Measurements from ENCODE around the gene SH3PXD2B.

DNA sequence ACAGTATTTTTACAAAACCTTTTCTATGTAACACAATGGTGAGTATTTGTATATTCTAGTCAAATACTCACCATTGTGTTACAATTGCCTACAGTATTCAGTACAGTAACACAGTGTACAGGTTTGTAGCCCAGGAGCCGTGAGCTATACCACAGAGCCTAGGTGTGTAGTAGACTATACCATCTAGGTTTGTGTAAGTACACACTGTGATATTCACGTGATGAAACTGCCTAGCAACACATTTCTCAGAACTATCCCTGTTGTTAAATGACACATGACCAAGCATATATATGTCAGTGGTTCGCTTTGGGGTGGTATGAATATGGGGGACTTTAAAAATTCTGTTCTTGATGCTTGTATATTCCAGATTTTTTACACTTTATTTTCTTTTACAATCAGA, 21.3 kb downstream of the SH3PXD2B start:
- TF ChIP-seq, protein P1, sequence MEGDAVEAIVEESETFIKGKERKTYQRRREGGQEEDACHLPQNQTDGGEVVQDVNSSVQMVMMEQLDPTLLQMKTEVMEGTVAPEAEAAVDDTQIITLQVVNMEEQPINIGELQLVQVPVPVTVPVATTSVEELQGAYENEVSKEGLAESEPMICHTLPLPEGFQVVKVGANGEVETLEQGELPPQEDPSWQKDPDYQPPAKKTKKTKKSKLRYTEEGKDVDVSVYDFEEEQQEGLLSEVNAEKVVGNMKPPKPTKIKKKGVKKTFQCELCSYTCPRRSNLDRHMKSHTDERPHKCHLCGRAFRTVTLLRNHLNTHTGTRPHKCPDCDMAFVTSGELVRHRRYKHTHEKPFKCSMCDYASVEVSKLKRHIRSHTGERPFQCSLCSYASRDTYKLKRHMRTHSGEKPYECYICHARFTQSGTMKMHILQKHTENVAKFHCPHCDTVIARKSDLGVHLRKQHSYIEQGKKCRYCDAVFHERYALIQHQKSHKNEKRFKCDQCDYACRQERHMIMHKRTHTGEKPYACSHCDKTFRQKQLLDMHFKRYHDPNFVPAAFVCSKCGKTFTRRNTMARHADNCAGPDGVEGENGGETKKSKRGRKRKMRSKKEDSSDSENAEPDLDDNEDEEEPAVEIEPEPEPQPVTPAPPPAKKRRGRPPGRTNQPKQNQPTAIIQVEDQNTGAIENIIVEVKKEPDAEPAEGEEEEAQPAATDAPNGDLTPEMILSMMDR (IDR thresholded peaks at IDR 0.05): no peak
- TF ChIP-seq POLR2AphosphoS5 (IDR thresholded peaks at IDR 0.05; ENCODE audit: insufficient read depth in 1 of 2, low read depth in 1 of 2): no peak

Measured in vagina (tissue), 2 donors.